Mucosa of stomach (tissue), 1 donor: ENCODE measurements around the gene PON2.

Source experiments
- H3K27me3 ChIP-seq: one replicate; pipeline ENCODE4 v1.7.0; 2013; ENCODE audit warnings: mild to moderate bottlenecking, low read length; ENCODE audit not compliant: control insufficient read depth, insufficient read depth
- H3K36me3 ChIP-seq: one replicate; pipeline ENCODE4 v1.7.0; 2013; ENCODE audit warnings: low read length; ENCODE audit not compliant: control insufficient read depth, insufficient read depth
- H3K4me1 ChIP-seq: one replicate; pipeline ENCODE4 v1.7.0; 2013; ENCODE audit warnings: mild to moderate bottlenecking, low read length; ENCODE audit not compliant: control insufficient read depth, insufficient read depth
- H3K4me3 ChIP-seq: one replicate; pipeline ENCODE4 v1.7.0; 2013; ENCODE audit warnings: low read length
- H3K9ac ChIP-seq: one replicate; pipeline ENCODE4 v1.7.0; 2013; ENCODE audit warnings: mild to moderate bottlenecking, low read length, moderate library complexity
- H3K9me3 ChIP-seq: one replicate; pipeline ENCODE4 v1.7.0; 2013; ENCODE audit warnings: mild to moderate bottlenecking, low read length, moderate library complexity; ENCODE audit not compliant: control insufficient read depth
- donor health status: Pancreatic carcinoma.

PON2 gene

DNA sequence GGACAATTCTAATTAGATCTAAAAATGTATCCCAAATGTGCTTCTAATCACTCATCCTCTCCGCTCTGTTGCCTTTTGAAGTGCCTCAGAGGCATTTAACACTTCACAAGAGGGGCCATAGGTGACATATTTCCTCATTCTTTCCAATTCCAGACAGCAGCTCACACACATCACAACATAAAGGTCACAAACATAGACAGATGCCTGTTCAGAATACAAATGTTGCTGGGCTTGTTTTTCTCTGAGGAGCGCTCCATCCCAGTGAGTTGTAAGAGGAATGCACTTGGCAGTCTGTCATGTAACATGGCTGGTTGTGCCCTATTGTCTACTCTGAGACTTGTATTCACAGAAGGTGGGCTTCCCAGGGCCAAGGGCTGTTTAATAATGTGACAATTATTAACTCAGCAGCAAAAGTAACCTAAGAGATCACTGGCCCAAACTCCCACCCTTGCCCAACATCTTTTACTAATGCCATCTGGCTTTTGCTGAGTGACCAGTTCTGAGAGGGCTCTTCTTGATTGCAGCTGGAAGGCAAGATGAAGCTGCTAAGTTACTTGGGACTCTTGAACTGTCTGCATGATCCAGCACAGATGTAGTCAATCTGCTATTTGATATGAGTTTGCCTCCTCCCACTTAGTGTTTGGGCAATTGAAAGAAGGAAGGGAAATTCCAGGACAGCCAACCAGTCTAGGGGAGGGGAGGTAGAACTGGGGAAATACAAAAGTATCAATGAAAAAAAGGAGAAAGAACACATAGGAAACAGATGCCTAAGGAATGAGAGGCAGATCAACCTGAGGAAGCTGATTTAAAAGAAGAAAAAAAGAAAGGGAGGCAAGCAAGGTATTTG lies 13.6 kb downstream of the PON2 start:
- no peak overlapping the region for H3K4me3 ChIP-seq
- H3K9me3 ChIP-seq, result no peaks in the 10 kb centered on the region
- no peaks in the 10 kb centered on the region for H3K27me3 ChIP-seq
- peaks cover 6% of the 10 kb centered on the region for H3K4me1 ChIP-seq
- no peaks in the 10 kb centered on the region for H3K36me3 ChIP-seq
- H3K9ac ChIP-seq, result no peak overlapping the region

DNA sequence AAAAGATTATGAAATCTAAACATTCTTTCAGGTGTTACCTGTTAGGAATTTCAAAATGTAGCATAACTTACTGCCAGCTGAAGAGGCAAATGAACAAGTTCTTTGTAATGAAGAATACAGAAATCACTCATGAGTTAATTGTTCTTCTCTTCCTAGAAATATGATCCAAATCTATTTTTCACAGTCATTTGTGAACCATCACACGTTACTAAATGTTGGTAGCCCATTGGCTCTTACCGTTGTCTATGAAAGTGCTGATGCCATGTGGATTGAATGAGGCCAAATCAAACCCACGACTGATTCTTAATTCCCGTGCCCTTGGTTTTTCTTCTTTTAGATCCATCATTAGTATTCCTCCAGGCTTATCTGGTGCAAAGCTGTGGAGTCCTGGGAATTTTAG lies 22.8 kb downstream of the PON2 start:
- H3K4me1 ChIP-seq, result no peaks in the 10 kb centered on the region
- no peak overlapping the region for H3K4me3 ChIP-seq
- no peaks in the 10 kb centered on the region for H3K9me3 ChIP-seq
- no peak overlapping the region for H3K9ac ChIP-seq
- H3K27me3 ChIP-seq, result no peaks in the 10 kb centered on the region
- H3K36me3 ChIP-seq, result no peaks in the 10 kb centered on the region

DNA sequence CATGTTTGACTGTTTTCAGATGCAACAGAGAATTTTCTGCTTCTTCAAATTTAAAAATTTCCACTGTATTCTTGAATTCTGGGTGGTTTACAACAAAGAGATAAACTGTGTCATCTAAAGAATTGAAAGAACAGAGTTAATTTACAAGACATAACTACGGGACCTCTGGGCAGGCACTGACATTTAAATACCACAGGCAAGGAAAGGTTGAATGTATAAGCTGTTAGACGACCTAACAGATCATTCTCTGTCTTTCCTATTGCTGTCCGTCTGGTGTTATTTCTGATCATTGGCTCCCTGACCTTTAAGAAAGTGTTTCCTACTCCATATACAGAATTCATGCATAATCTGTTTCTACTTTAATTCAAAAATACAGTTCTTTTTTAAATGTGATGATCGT lies 23.2 kb downstream of the PON2 start:
- Histone ChIP-seq H3K4me1 (no peaks in the 10 kb centered on the region), H3K36me3 (no peaks in the 10 kb centered on the region), H3K9ac (no peak overlapping the region), H3K9me3 (no peaks in the 10 kb centered on the region), H3K4me3 (no peak overlapping the region), H3K27me3 (no peaks in the 10 kb centered on the region)

- Histone ChIP-seq H3K9ac (no peak overlapping the region), H3K9me3 (no peaks in the 10 kb centered on the region), H3K4me1 (no peaks in the 10 kb centered on the region), H3K27me3 (no peaks in the 10 kb centered on the region), H3K4me3 (no peak overlapping the region), H3K36me3 (no peaks in the 10 kb centered on the region)
These were observed 23.8 kb downstream of the PON2 start for GRCh38 chr7:95411036-95411435.

DNA sequence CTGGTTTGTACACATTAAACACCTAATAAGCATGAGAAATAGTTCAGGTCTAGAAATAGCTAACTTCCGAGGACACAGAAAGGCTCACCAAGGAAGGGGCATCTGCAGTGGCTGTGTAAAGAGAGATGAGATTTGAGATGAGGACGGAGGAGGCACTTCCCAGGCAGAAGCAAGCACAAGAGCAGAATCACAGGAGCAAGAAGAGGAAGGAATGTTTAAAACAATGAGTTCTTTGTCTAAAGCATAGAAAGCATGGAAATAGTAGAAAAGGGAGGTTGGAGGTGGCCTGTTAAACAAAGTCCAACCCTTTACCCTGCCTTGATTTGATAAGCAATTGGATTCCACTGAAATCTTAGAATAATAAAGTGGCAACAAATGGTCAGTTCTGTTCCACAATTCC lies 27.1 kb downstream of the PON2 start:
- no peaks in the 10 kb centered on the region for H3K36me3 ChIP-seq
- H3K27me3 ChIP-seq, result no peaks in the 10 kb centered on the region
- no peaks in the 10 kb centered on the region for H3K4me1 ChIP-seq
- H3K9me3 ChIP-seq, result no peaks in the 10 kb centered on the region
- H3K4me3 ChIP-seq, result no peak overlapping the region
- no peak overlapping the region for H3K9ac ChIP-seq

DNA sequence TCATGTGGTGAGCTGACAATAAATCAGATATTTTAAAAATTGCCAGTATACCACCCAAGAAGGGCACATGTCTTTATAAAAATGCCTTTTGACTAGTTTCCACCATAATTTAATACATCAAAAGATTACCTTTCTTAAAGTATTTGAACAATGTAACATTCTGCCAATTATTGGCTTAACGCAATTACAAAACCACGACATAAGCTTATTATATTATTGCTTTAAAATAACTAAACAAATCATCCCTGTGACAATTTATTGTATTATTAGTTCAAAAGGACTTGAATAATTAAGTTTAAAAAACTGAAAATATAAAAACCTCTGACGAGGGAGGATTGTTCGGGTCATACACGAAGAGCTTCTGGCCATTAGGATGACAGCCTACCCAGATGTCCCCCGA lies 29.0 kb downstream of the PON2 start:
- Histone ChIP-seq H3K27me3 (no peaks in the 10 kb centered on the region), H3K9me3 (no peaks in the 10 kb centered on the region), H3K4me1 (no peaks in the 10 kb centered on the region), H3K4me3 (no peak overlapping the region), H3K9ac (no peak overlapping the region), H3K36me3 (no peaks in the 10 kb centered on the region)

- no peak overlapping the region for H3K4me3 ChIP-seq
- no peaks in the 10 kb centered on the region for H3K36me3 ChIP-seq
- H3K27me3 ChIP-seq, result no peaks in the 10 kb centered on the region
- no peak overlapping the region for H3K9ac ChIP-seq
- H3K4me1 ChIP-seq, result no peaks in the 10 kb centered on the region
- H3K9me3 ChIP-seq, result no peaks in the 10 kb centered on the region
These were observed 29.6 kb downstream of the PON2 start for GRCh38 chr7:95405208-95405607.

- H3K9me3 ChIP-seq, result no peaks in the 10 kb centered on the region
- no peak overlapping the region for H3K9ac ChIP-seq
- H3K4me1 ChIP-seq, result no peaks in the 10 kb centered on the region
- no peaks in the 10 kb centered on the region for H3K27me3 ChIP-seq
- H3K36me3 ChIP-seq, result no peaks in the 10 kb centered on the region
- H3K4me3 ChIP-seq, result no peak overlapping the region
These were observed 30.4 kb downstream of the PON2 start for GRCh38 chr7:95404316-95404865.

DNA sequence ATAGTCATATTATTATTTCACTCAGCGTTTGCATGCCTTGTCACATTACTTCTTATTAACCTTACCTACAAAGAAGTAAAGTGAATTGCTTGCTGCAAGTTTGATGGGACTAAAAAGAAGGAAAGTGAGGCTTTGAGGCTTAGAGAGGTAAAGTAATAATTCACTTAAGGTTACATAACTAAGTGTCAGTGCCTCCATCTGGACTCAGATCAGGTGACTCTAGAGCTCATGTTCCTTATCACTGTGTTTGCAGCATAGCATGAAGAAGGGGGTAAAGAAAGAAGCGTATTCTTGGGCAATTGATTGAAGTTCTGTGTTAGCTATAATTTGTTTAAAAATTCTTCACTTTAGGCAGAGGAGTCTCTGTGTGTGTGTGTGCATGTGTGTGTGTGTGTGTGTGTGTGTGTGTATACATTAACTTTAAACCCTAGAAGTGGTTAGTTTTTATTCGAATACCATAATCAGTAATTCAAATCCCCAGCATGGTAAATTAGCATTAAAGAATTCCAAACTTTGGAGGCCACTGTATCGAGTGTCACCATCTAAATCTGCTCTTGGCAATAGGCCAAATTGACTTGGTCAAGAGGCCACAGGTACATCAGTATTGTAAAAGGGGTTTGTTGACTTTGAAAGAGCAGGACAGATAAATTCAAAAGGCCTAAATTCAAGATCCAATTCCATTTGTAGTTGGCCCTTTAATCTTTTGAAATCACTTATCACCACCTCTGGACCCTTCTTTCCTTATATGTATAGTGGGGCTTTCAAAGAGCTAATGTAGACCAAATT lies 36.5 kb downstream of the PON2 start:
- Histone ChIP-seq H3K4me1 (no peaks in the 10 kb centered on the region), H3K4me3 (no peak overlapping the region), H3K27me3 (peaks cover 5% of the 10 kb centered on the region), H3K9me3 (no peaks in the 10 kb centered on the region), H3K9ac (no peak overlapping the region), H3K36me3 (no peaks in the 10 kb centered on the region)

- Histone ChIP-seq H3K4me1 (no peaks in the 10 kb centered on the region), H3K36me3 (no peaks in the 10 kb centered on the region), H3K4me3 (peak overlapping the region; percentile 21), H3K9me3 (no peaks in the 10 kb centered on the region), H3K27me3 (peaks cover 5% of the 10 kb centered on the region), H3K9ac (peak overlapping the region; percentile 68)
These were observed 37.4 kb downstream of the PON2 start for GRCh38 chr7:95397381-95397780.

- Histone ChIP-seq H3K9ac (peak within 1 kb of the TSS; percentile 68), H3K27me3 (peaks cover 5% of the 10 kb centered on the region), H3K9me3 (no peaks in the 10 kb centered on the region), H3K4me3 (peak within 1 kb of the TSS; percentile 21), H3K36me3 (no peaks in the 10 kb centered on the region), H3K4me1 (no peaks in the 10 kb centered on the region)
These were observed 38.4 kb downstream of the PON2 start, which contains the start of gene PON3 for GRCh38 chr7:95396136-95397032. TSS of gene PON3 (minus strand) at chr7:95396375. CDS start at chr7:95396350, 25 bp downstream.
